ENCODE results near the gene RNF13. TPM values are rescaled to one million over a fixed set of nuclear protein-coding genes. Genes with fewer than 3 reads are reported as not detected.

Gene RNF13
- total and polyA plus RNA-seq, 2 donors (not counting 1 experiment from before 2014, with no cell fraction given): 38.0 to 86.5 TPM

- TF ChIP-seq CTCF (IDR thresholded peaks at IDR 0.05) (no peak), EZH2 (IDR thresholded peaks at IDR 0.05; ENCODE audit: borderline replicate concordance, insufficient read depth, low read depth, low read length, poor library complexity, severe bottlenecking) (no peak)
- Histone ChIP-seq H3K4me1 (ENCODE audit: control insufficient read depth in 2 of 2, insufficient read depth in 2 of 2, low read length in 2 of 2) (no peaks in the 10 kb centered on the region), H3K36me3 (replicated peaks in 1 of 2; ENCODE audit: control extremely low read depth in 1 of 2, control insufficient read depth in 1 of 2, extremely low read depth in 1 of 2, insufficient read depth in 2 of 2, low read length in 1 of 2) (peaks cover 2 to 16% of the 10 kb centered on the region in 2 experiments), H3K79me2 (ENCODE audit: control insufficient read depth, insufficient read depth, low read length) (peaks cover 14% of the 10 kb centered on the region), H3K9ac (ENCODE audit: low read length) (no peak overlapping the region), H3K27me3 (replicated peaks in 1 of 4; ENCODE audit: control extremely low read depth in 1 of 4, control insufficient read depth in 3 of 4, insufficient read depth in 4 of 4, low read length in 3 of 4) (no peaks in the 10 kb centered on the region), H2AFZ (ENCODE audit: insufficient read depth, low read depth, low read length, poor library complexity, severe bottlenecking) (no peak overlapping the region), H3K27ac (ENCODE audit: low read length in 2 of 2) (no peak overlapping the region), H4K20me1 (ENCODE audit: control insufficient read depth, insufficient read depth, low read length, poor library complexity, severe bottlenecking) (peaks cover 5% of the 10 kb centered on the region), H3K4me2 (replicated peaks; ENCODE audit: low read depth, low read length, poor library complexity, severe bottlenecking) (no peak overlapping the region), H3K9me3 (ENCODE audit: control extremely low read depth in 1 of 3, control insufficient read depth in 2 of 3, insufficient read depth in 1 of 3, low read length in 2 of 3) (no peaks in the 10 kb centered on the region), H3K4me3 (ENCODE audit: control extremely low read depth in 1 of 5, extremely low read depth in 1 of 5, insufficient read depth in 1 of 5, low read depth in 2 of 5, low read length in 4 of 5) (no peak overlapping the region)
- CTCF ChIA-PET: no interaction called here
- over 99% methylated on average over 7 of the region's 10 CpGs for WGBS (ENCODE audit: insufficient coverage)
- no peak overlapping the region for H3K27ac Mint-ChIP-seq
- POLR2A ChIA-PET: no interaction called here
- intact Hi-C loops (cut with micrococcal nuclease): no loop called here
- H3K4me3 Mint-ChIP-seq: no peak overlapping the region
- no peaks in the 10 kb centered on the region for H3K9me3 Mint-ChIP-seq (ENCODE audit: insufficient read depth)
- H3K27me3 Mint-ChIP-seq: no peaks in the 10 kb centered on the region
- DNase-seq (no peak), ATAC-seq (ENCODE audit: low read depth) (no peak)
- H3K4me1 Mint-ChIP-seq: no peaks in the 10 kb centered on the region
Observed at GRCh38 chr3:149892371-149892770, 79.4 kb downstream of the RNF13 start.

GRCh38 chr3:149894205-149894604 lies 81.2 kb downstream of the RNF13 start:
- DNase-seq (no peak), ATAC-seq (ENCODE audit: low read depth) (no peak)
- H3K36me3 ChIP-seq (replicated peaks in 1 of 2; ENCODE audit: control extremely low read depth in 1 of 2, control insufficient read depth in 1 of 2, extremely low read depth in 1 of 2, insufficient read depth in 2 of 2, low read length in 1 of 2): peaks cover 0 to 25% of the 10 kb centered on the region in 2 experiments
- no peaks in the 10 kb centered on the region for H3K4me1 Mint-ChIP-seq
- H3K27ac Mint-ChIP-seq: no peak overlapping the region
- no peak overlapping the region for H3K27ac ChIP-seq (ENCODE audit: low read length in 2 of 2)
- peaks cover 5% of the 10 kb centered on the region for H4K20me1 ChIP-seq (ENCODE audit: control insufficient read depth, insufficient read depth, low read length, poor library complexity, severe bottlenecking)
- H3K27me3 ChIP-seq (replicated peaks in 1 of 4; ENCODE audit: control extremely low read depth in 1 of 4, control insufficient read depth in 3 of 4, insufficient read depth in 4 of 4, low read length in 3 of 4): no peaks in the 10 kb centered on the region
- no peak overlapping the region for H3K4me2 ChIP-seq (replicated peaks; ENCODE audit: low read depth, low read length, poor library complexity, severe bottlenecking)
- H3K4me3 Mint-ChIP-seq: no peak overlapping the region
- no peak overlapping the region for H3K9ac ChIP-seq (ENCODE audit: low read length)
- intact Hi-C loops (cut with micrococcal nuclease): no loop called here
- no peaks in the 10 kb centered on the region for H3K9me3 ChIP-seq (ENCODE audit: control extremely low read depth in 1 of 3, control insufficient read depth in 2 of 3, insufficient read depth in 1 of 3, low read length in 2 of 3)
- TF ChIP-seq CTCF (IDR thresholded peaks at IDR 0.05): no peak
- no peak for TF ChIP-seq EZH2 (IDR thresholded peaks at IDR 0.05; ENCODE audit: borderline replicate concordance, insufficient read depth, low read depth, low read length, poor library complexity, severe bottlenecking)
- peaks cover 14% of the 10 kb centered on the region for H3K79me2 ChIP-seq (ENCODE audit: control insufficient read depth, insufficient read depth, low read length)
- CTCF ChIA-PET: interaction anchor here (1.5 kb wide), 1 partner anchor 127 kb away, joined by 4 read pairs; no protein-coding TSS in a partner anchor
- H3K4me1 ChIP-seq (ENCODE audit: control insufficient read depth in 2 of 2, insufficient read depth in 2 of 2, low read length in 2 of 2): no peaks in the 10 kb centered on the region
- H3K4me3 ChIP-seq (ENCODE audit: control extremely low read depth in 1 of 5, extremely low read depth in 1 of 5, insufficient read depth in 1 of 5, low read depth in 2 of 5, low read length in 4 of 5): no peak overlapping the region
- H3K9me3 Mint-ChIP-seq (ENCODE audit: insufficient read depth): no peaks in the 10 kb centered on the region
- no peaks in the 10 kb centered on the region for H3K27me3 Mint-ChIP-seq
- H2AFZ ChIP-seq (ENCODE audit: insufficient read depth, low read depth, low read length, poor library complexity, severe bottlenecking): no peak overlapping the region
- POLR2A ChIA-PET: no interaction called here
